NOMO-1 treated with dmso at 0.1 percent for 144 hours (cell line): ENCODE data around the gene GSG1L.

Source experiments
- DNase-seq: peaks from one replicate; lab custom pipeline; 2025; ENCODE audit not compliant: unreplicated experiment; lab: John Stamatoyannopoulos, UW

Gene GSG1L

GRCh38 chr16:27778926-27779570 lies 284.5 kb downstream of the GSG1L start:
- DNase-seq: no peak

GRCh38 chr16:27778171-27778925 lies 285.2 kb downstream of the GSG1L start:
- DNase-seq: no peak

- DNase-seq: no peak
These were observed 286.0 kb downstream of the GSG1L start for GRCh38 chr16:27777527-27777926.

DNA sequence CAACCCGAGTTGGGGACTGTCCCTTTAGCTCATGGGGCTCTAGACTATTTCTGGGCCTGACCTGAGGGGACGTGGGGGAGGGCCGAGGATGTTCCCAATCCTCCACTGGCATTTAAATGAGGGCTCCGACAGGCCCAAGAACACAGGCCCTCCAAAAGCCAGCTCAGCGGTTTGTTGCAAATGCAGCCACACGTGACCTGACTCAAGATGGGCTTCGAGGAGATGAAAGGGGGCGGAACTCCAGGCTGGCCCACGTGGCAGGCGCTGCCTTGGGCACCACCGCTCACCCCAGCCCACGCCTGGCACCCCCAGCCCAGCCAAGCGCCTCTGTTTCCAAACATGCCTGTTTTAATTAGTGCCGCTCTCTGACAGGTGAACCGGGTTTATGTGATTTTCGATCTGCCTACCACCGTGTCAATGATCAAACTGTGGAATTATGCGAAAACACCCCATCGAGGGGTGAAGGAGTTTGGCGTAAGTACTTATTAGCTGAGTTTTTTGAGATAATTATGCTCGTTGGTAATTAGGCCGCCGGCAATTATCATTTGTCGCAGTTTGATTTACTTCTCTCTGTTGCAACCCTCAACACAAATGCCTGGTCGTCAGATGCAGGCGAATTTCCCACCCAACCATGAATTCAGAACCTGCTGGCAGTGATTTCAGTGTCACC lies 286.8 kb downstream of the GSG1L start:
- no peak for DNase-seq

DNA sequence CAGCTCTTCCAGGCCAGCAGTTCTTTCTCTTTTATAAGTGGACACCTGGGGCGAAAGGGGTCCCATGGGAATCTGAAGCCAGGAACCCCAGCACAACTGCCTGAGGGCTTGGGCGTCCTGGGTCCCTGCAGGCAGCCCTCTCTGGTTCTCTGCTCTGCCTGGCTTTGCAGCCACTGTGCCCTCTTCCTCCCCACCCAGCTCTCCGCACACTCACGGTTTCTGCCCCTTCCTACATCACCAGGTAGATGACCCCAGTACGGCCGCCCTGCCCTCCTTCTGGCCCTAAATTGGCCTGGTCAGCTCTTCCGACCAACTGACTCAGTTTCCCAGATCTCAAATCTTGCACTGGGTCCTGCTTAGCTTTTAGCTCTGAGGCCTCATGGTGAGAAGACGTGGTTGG lies 288.3 kb downstream of the GSG1L start:
- no peak for DNase-seq

DNA sequence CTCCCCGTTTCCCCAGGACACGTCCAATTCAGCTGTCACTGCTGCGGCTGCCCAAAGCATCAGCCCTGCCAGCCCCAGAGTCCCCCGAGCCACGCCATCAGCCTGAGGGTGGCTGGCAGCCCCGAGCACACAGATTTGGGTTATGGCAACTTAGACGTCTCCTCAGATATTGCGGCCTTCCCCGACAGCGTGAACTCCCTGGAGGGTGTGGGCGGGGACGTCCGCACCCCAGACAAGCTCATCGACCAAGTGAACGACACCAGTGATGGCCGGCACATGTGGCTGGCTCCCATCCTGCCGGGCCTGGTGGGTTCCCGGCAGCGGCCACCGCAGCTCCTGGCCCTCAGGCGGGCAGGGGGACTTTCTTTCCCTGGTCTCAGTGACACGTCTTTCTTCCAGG lies 288.7 kb downstream of the GSG1L start:
- no peak for DNase-seq

- no peak for DNase-seq
These were observed 290.2 kb downstream of the GSG1L start for GRCh38 chr16:27773344-27773743.

GRCh38 chr16:27772093-27772825 lies 291.3 kb downstream of the GSG1L start:
- DNase-seq: no peak

GRCh38 chr16:27771201-27771910 lies 292.2 kb downstream of the GSG1L start:
- DNase-seq: no peak

DNA sequence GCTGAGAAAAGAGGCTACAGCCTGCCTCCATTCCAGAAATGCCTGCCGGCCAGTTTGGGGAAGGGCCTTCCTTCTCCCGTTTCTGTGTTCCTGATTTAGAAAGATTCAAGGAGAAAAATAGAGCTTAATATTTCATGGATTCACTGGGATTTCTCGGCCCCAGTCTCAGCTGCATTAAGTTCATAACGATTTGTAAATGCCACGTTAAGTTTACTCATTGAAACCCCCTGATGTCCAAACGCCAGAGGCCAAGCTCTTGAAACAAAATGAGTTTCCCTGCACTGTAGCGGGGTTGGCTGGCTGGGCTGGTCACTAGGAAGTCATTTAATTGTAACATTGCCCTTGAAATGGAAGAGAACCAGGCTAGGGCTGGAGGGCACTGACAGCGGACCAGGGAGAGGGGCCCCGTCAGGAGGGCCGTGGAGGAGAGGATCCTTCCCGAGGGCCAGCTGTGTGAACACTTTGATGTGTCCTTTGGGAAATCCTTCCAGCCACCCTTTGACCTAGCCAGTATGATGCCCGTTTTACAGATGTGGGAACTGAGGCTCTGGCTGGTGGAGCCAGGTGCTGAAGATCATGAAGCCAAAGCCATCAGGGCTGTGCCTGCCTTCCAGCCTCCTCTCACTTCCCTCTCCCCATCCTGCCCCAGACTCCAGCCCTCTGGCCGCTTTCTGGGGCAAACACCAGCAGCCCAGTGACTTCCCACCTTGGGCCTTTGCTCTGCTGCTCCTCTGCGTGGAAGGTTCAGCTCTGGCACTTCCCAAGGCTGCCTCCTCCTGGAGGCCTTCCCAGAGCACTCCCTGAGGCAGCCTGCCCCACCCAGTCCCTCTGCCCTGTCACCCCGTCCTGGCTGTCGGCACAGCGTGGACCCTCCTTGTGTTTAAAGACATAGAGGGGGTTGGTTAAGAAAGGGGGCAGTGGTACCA lies 293.0 kb downstream of the GSG1L start:
- no peak for DNase-seq

DNA sequence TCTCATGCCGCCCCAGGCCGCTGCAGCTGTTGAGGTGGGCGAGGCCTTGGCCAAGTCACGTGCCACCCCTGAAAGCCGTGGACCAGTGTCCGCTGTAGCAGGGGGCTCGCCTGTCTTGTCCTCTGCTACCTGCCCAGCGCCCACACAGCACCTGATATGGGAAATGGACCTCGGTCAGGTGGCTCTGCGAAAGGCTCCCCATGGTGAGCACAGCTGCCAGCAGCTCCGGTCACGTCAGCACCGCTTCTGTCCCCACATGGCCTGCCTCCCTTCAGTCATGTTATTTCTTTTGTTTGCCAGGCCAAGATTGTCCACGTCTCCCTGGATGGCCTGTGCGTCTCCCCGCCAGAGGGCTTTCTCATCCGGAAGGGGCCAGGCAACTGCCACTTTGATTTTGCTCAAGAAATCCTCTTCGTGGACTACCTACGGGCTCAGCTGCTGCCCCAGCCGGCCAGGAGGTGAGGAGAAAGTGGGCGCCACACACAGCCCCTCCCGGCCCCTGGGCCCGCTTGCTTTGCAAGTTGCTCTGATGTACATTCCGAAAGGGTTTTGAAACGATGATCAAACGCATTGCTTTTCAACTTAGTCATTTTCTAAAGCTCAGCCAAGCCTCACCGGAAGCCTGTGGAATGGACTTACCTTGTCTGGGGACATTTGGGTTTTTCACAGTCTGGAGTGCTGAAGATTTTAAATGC lies 293.8 kb downstream of the GSG1L start:
- DNase-seq: no peak

DNA sequence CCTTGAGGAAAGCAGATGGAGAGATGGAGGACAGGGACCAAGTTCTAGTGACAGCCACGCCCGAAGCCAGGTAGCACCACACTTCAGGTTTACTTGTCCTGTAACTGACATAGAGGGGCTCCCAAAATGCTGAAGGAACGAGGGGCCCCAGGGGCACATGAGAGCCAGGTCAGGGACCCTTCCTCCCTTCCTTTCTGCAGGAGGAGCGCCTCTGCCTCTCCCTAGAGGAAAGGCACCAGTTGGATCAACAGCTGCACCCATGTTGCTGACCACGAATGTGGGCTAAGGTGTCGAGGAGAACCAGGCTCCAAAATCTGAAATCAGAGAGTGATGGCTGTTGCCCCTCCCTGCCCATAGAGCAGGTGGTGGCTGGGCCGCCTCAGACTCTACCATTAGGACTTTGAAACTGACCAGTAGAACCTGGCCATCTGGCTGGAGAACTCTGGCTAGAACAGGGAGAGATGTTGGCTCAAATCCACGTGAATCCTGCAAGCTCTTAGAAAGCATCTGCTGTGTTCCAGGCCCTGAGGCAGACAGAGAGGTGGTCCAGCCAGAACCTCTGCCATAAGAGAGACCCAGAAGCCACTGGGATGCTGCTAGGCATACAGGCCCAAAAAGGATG lies 294.8 kb downstream of the GSG1L start:
- no peak for DNase-seq

DNA sequence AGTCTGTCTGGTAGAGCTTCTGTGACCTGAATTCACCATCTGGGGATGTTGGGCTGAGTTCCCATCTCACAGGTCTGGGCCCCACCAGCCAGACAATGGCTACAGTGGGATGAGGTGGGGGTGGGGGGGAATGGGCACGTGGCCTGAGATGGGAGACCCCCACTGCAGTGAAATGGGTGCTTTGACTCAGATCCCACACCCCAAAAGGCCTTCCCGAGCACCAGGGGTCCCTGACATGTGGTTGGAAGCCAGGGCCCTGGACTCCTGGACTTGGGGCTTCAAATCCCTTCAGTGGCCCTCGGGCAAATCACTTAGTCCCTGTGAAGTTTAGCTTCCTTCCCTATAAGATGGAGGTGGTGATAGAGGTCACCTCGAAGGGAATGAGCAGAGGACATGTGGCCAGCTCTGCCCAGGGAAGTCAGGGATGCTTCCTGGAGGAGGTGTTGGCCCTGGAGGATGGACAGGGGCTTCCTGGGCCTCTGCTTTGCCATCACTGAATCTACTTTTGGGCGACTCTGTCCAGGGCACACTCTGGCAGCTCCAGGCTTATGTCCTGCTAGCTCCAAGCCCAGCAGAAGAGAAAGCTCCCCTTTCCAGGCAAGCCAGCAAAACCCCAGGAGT lies 295.4 kb downstream of the GSG1L start:
- no peak for DNase-seq

DNA sequence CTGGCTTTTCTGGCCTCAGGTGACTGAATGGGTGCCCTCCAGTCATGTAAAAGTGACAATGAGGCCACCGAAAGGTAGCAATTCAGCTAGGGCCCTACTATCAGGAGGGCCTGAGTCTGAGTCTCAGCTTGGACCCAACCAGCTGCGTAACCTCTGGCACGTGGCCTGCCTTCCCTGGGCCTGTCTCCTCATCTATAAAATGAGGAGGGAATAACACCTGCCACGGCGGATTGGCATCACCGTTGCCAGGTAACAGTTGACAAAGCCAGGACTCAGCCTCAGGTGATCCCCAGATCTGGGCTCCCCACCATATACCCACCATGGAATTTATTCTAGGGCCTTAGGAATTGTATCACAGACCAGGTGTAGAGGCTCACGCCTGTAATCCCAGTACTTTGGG lies 296.4 kb downstream of the GSG1L start:
- no peak for DNase-seq

DNA sequence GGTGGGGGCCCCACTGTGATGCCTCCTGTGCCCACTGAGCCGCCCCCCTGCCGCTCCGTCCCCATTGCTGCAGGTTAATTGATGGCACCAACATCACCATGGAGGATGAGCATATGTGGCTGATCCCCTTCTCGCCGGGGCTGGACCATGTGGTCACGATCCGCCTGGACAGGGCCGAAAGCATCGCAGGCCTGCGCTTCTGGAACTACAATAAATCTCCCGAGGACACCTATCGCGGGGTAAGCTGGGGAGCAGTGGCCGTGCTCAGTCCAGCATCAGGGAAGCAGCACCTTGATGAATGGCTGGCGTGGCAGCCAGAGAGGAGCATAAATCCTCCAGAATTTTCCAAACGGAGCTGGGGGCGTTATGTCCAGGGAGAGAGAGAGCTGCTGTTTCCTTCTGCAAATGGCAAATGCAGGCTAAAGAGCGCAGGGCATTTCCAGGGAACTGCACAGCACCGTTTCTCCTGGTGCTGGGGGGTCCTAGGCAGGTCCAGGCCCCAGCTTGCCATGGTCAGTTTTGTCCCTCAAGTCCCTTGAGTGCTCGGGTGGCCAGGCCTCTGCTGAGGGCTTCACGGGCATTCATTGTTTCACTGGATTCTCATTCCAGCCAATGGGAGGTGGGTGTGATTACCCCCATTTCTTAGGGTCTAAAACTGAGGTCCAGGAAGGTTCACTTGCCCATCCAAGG lies 297.1 kb downstream of the GSG1L start:
- DNase-seq: no peak

- no peak for DNase-seq
These were observed 298.4 kb downstream of the GSG1L start for GRCh38 chr16:27764869-27765675.

DNA sequence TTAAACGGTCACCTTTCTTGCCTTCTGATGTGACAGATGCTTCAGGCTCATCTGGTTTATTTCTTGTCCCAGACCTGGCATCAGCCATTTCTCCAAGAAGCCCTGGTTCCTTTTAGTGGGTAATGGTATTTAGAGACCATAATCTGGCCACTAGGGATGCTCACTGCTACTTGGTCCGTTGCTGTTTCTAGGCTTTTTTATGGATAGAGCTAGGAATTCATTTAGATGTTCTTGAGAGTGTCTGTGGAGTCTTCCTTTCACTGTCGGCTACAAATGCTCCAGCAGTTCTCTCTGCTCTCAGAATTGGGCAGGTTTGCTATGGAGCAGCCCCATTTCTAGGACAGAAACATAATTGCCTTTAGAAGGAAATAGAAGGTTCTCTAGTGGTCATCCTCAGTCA lies 299.1 kb downstream of the GSG1L start:
- no peak for DNase-seq
